SK-N-SH treated with all-trans-retinoic acid at 6 μM for 48 hours (cell line): ENCODE measurements around the gene SAA1.

ENCODE experiments used
- ZC3H10 ChIP-seq: fragments of 250-450 bp; sonication (Bioruptor Pico); IDR thresholded peaks from 2 replicates; pipeline ENCODE4 v1.5.1; 2021; ENCODE audit warnings: mild to moderate bottlenecking, moderate library complexity
- TF ChIP-seq, protein P1 (sequence below): fragments of 250-450 bp; sonication (Bioruptor Pico); IDR thresholded peaks from 2 replicates; pipeline ENCODE4 v1.5.0; 2020; ENCODE audit warnings: mild to moderate bottlenecking, moderate library complexity
- TF ChIP-seq, protein P2 (sequence below): fragments of 250-450 bp; sonication (Bioruptor Pico); IDR thresholded peaks from 2 replicates; pipeline ENCODE4 v1.8.0; 2020; ENCODE audit warnings: mild to moderate bottlenecking, moderate library complexity, borderline replicate concordance

DNA sequence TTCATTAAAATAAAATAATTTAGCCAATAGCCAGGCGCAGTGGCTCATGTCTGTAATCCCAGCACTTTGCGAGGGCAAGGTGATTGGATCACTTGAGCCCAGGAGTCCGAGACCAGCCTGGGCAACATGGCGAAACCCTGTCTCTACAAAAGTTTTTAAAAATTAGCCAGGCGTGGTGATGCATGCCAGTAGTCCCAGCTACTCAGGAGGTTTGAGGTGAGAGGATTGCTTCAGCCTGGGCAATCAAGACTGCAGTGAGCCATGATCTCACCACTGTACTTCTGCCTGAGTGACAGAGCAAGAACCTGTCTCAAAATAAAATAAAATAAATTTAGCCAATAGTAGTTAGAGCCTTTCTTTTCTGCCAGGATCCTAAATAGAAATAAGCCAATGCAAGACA is 43.6 kb downstream of the SAA1 start:
- no peak for TF ChIP-seq ZC3H10 (CRISPR knock-in tag)
- TF ChIP-seq, protein P1, sequence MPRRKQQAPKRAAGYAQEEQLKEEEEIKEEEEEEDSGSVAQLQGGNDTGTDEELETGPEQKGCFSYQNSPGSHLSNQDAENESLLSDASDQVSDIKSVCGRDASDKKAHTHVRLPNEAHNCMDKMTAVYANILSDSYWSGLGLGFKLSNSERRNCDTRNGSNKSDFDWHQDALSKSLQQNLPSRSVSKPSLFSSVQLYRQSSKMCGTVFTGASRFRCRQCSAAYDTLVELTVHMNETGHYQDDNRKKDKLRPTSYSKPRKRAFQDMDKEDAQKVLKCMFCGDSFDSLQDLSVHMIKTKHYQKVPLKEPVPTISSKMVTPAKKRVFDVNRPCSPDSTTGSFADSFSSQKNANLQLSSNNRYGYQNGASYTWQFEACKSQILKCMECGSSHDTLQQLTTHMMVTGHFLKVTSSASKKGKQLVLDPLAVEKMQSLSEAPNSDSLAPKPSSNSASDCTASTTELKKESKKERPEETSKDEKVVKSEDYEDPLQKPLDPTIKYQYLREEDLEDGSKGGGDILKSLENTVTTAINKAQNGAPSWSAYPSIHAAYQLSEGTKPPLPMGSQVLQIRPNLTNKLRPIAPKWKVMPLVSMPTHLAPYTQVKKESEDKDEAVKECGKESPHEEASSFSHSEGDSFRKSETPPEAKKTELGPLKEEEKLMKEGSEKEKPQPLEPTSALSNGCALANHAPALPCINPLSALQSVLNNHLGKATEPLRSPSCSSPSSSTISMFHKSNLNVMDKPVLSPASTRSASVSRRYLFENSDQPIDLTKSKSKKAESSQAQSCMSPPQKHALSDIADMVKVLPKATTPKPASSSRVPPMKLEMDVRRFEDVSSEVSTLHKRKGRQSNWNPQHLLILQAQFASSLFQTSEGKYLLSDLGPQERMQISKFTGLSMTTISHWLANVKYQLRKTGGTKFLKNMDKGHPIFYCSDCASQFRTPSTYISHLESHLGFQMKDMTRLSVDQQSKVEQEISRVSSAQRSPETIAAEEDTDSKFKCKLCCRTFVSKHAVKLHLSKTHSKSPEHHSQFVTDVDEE (CRISPR knock-in tag), result no peak
- TF ChIP-seq, protein P2, sequence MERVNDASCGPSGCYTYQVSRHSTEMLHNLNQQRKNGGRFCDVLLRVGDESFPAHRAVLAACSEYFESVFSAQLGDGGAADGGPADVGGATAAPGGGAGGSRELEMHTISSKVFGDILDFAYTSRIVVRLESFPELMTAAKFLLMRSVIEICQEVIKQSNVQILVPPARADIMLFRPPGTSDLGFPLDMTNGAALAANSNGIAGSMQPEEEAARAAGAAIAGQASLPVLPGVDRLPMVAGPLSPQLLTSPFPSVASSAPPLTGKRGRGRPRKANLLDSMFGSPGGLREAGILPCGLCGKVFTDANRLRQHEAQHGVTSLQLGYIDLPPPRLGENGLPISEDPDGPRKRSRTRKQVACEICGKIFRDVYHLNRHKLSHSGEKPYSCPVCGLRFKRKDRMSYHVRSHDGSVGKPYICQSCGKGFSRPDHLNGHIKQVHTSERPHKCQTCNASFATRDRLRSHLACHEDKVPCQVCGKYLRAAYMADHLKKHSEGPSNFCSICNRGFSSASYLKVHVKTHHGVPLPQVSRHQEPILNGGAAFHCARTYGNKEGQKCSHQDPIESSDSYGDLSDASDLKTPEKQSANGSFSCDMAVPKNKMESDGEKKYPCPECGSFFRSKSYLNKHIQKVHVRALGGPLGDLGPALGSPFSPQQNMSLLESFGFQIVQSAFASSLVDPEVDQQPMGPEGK (CRISPR knock-in tag), result no peak
